ENCODE measurements around the gene RRBP1. TPM values are rescaled to one million over a fixed set of nuclear protein-coding genes. Genes with fewer than 3 reads are reported as not detected.
A peak's percentile ranks its signal among the peaks of the same experiment; 100 is the strongest.

The RRBP1 gene
- total and polyA plus RNA-seq, 2 donors from 2014 or later = 83.4 to 231 TPM

GRCh38 chr20:17654649-17655285 lies 27.3 kb downstream of the RRBP1 start:
- Histone ChIP-seq H3K27me3 (ENCODE audit: control insufficient read depth, insufficient read depth, low read length) (no peaks in the 10 kb centered on the region), H3K4me1 (ENCODE audit: control insufficient read depth in 2 of 3, insufficient read depth in 2 of 3, low read depth in 1 of 3, low read length in 3 of 3) (peaks cover 0 to 15% (median 14%) of the 10 kb centered on the region in 3 donors), H3K27ac (ENCODE audit: low read depth in 2 of 2, low read length in 2 of 2) (no peak overlapping the region), H3K4me3 (ENCODE audit: low read length in 3 of 3) (no peak overlapping the region), H3K9me3 (ENCODE audit: control insufficient read depth in 2 of 3, insufficient read depth in 1 of 3, low read length in 3 of 3) (no peaks in the 10 kb centered on the region), H3K9ac (ENCODE audit: low read length in 3 of 3) (no peak overlapping the region), H3K36me3 (ENCODE audit: control insufficient read depth in 2 of 3, insufficient read depth in 3 of 3, low read length in 3 of 3) (peaks cover 5 to 10% (median 7%) of the 10 kb centered on the region in 3 donors)
- no peak for FAIRE-seq
- intact Hi-C loops (cut with DNase I) = no loop called here
- TF ChIP-seq, protein P1, sequence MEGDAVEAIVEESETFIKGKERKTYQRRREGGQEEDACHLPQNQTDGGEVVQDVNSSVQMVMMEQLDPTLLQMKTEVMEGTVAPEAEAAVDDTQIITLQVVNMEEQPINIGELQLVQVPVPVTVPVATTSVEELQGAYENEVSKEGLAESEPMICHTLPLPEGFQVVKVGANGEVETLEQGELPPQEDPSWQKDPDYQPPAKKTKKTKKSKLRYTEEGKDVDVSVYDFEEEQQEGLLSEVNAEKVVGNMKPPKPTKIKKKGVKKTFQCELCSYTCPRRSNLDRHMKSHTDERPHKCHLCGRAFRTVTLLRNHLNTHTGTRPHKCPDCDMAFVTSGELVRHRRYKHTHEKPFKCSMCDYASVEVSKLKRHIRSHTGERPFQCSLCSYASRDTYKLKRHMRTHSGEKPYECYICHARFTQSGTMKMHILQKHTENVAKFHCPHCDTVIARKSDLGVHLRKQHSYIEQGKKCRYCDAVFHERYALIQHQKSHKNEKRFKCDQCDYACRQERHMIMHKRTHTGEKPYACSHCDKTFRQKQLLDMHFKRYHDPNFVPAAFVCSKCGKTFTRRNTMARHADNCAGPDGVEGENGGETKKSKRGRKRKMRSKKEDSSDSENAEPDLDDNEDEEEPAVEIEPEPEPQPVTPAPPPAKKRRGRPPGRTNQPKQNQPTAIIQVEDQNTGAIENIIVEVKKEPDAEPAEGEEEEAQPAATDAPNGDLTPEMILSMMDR (IDR thresholded peaks at IDR 0.05; ENCODE audit: borderline replicate concordance, extremely low read depth, insufficient read depth) = peak; percentile 38
- DNase-seq = peak in 3 of 5 donors; percentile 70 to 86 (median 80)

GRCh38 chr20:17653835-17654648 lies 28.0 kb downstream of the RRBP1 start:
- no peaks in the 10 kb centered on the region for H3K9me3 ChIP-seq (ENCODE audit: control insufficient read depth in 2 of 3, insufficient read depth in 1 of 3, low read length in 3 of 3)

DNA sequence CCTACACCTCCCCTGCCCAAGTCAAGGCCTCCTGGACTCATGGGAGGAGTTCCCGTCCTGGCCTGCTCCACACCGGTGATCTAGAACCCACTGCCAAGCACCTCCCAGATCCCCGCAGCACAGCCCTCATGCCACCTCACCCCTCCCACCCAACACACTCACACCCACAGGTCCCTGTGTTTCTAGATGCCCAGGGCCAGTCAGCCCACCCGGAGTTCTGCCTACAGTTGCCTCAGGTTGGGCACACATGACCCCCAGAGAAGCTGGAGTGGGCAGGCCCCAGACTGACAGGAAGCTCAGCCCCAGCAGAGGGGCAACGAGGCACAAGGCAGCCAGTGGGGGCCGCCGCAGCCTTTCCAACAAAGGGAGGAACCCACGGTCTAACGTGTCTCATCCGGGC lies 29.6 kb downstream of the RRBP1 start:
- H3K9ac ChIP-seq (ENCODE audit: low read length in 3 of 3) = no peak overlapping the region
- peaks cover 0 to 25% (median 19%) of the 10 kb centered on the region in 3 donors for H3K4me1 ChIP-seq (ENCODE audit: control insufficient read depth in 2 of 3, insufficient read depth in 2 of 3, low read depth in 1 of 3, low read length in 3 of 3)
- intact Hi-C loops (cut with DNase I) = no loop called here
- FAIRE-seq (no peak), DNase-seq (no peak)
- no peak overlapping the region for H3K27ac ChIP-seq (ENCODE audit: low read depth in 2 of 2, low read length in 2 of 2)
- peaks cover 0 to 2% (median 0%) of the 10 kb centered on the region in 3 donors for H3K36me3 ChIP-seq (ENCODE audit: control insufficient read depth in 2 of 3, insufficient read depth in 3 of 3, low read length in 3 of 3)
- H3K4me3 ChIP-seq (ENCODE audit: low read length in 3 of 3) = no peak overlapping the region
- H3K27me3 ChIP-seq (ENCODE audit: control insufficient read depth, insufficient read depth, low read length) = no peaks in the 10 kb centered on the region
- TF ChIP-seq, protein P1 (IDR thresholded peaks at IDR 0.05; ENCODE audit: borderline replicate concordance, extremely low read depth, insufficient read depth) = no peak
- H3K9me3 ChIP-seq (ENCODE audit: control insufficient read depth in 2 of 3, insufficient read depth in 1 of 3, low read length in 3 of 3) = no peaks in the 10 kb centered on the region

More at GRCh38 chr20:17653835-17654648, 28.0 kb downstream of the RRBP1 start:
- H3K27me3 ChIP-seq (ENCODE audit: control insufficient read depth, insufficient read depth, low read length) = no peaks in the 10 kb centered on the region
- peaks cover 4 to 10% (median 7%) of the 10 kb centered on the region in 3 donors for H3K36me3 ChIP-seq (ENCODE audit: control insufficient read depth in 2 of 3, insufficient read depth in 3 of 3, low read length in 3 of 3)
- TF ChIP-seq, protein P1 (IDR thresholded peaks at IDR 0.05; ENCODE audit: borderline replicate concordance, extremely low read depth, insufficient read depth) = no peak
- no peak overlapping the region for H3K9ac ChIP-seq (ENCODE audit: low read length in 3 of 3)
- H3K27ac ChIP-seq (ENCODE audit: low read depth in 2 of 2, low read length in 2 of 2) = no peak overlapping the region
- H3K4me1 ChIP-seq (ENCODE audit: control insufficient read depth in 2 of 3, insufficient read depth in 2 of 3, low read depth in 1 of 3, low read length in 3 of 3) = peaks cover 0 to 15% (median 14%) of the 10 kb centered on the region in 3 donors
- DNase-seq (no peak), FAIRE-seq (no peak)
- intact Hi-C loops (cut with DNase I) = no loop called here
- no peak overlapping the region for H3K4me3 ChIP-seq (ENCODE audit: low read length in 3 of 3)
